Hepatocyte (in vitro differentiated cells): ENCODE measurements around the gene RBM18. TPM values are rescaled to one million over a fixed set of nuclear protein-coding genes. Genes with fewer than 3 reads are reported as not detected.

Experiments
- DNase-seq: peaks from one replicate; pipeline ENCODE4 v3.0.0-alpha.2; 2016; ENCODE audit warnings: low spot score
- H2AFZ ChIP-seq: fragments of 200-600 bp; sonication (generic); 2 replicates; pipeline ENCODE4 v1.6.0; 2016; ENCODE audit warnings: antibody characterized with exemption, mild to moderate bottlenecking
- H3K27ac ChIP-seq: fragments of 200-600 bp; sonication (generic); 2 replicates; pipeline ENCODE4 v1.5.1; 2016; ENCODE audit warnings: mild to moderate bottlenecking
- H3K27me3 ChIP-seq: fragments of 200-600 bp; sonication (generic); 2 replicates; pipeline ENCODE4 v1.6.1; 2016
- H3K36me3 ChIP-seq: fragments of 200-600 bp; sonication (generic); replicated peaks from 2 replicates; pipeline ENCODE4 v1.5.1; 2016; ENCODE audit warnings: low read depth; ENCODE audit not compliant: insufficient read depth
- H3K4me1 ChIP-seq: fragments of 200-600 bp; sonication (generic); 2 replicates; pipeline ENCODE4 v1.5.1; 2016; ENCODE audit warnings: mild to moderate bottlenecking, moderate library complexity; ENCODE audit not compliant: insufficient read depth
- H3K4me2 ChIP-seq: fragments of 200-600 bp; sonication (generic); 2 replicates; pipeline ENCODE4 v1.6.0; 2016
- H3K4me3 ChIP-seq: fragments of 200-600 bp; sonication (generic); 2 replicates; pipeline ENCODE4 v1.5.1; 2016; ENCODE audit warnings: mild to moderate bottlenecking
- H3K79me2 ChIP-seq: fragments of 200-600 bp; sonication (generic); 2 replicates; pipeline ENCODE4 v1.6.0; 2017; ENCODE audit warnings: mild to moderate bottlenecking
- H3K9me2 ChIP-seq: fragments of 200-600 bp; sonication (generic); replicated peaks from 2 replicates; pipeline ENCODE4 v1.6.0; 2017; ENCODE audit warnings: mild to moderate bottlenecking; ENCODE audit not compliant: insufficient read depth
- H3K9me3 ChIP-seq: fragments of 200-600 bp; sonication (generic); 2 replicates; pipeline ENCODE4 v1.5.1; 2016; ENCODE audit warnings: low read depth, mild to moderate bottlenecking
- H4K20me1 ChIP-seq: fragments of 200-600 bp; sonication (generic); 2 replicates; pipeline ENCODE4 v1.6.0; 2016; ENCODE audit warnings: mild to moderate bottlenecking; ENCODE audit not compliant: insufficient read depth, poor library complexity, severe bottlenecking
- EZH2 ChIP-seq: fragments of 200-600 bp; sonication (generic); IDR thresholded peaks from 2 replicates; pipeline ENCODE4 v1.6.1; 2016; ENCODE audit warnings: antibody characterized with exemption, mild to moderate bottlenecking, borderline replicate concordance
- EZH2phosphoT487 ChIP-seq: fragments of 200-600 bp; sonication (generic); IDR thresholded peaks from one replicate; pipeline ENCODE4 v1.6.1; 2018; ENCODE audit warnings: antibody characterized with exemption, mild to moderate bottlenecking, low read depth, moderate library complexity; ENCODE audit not compliant: unreplicated experiment, severe bottlenecking
- WGBS: methylation state at CpG from one replicate; pipeline ENCODE4 v1.1.6; 2016; ENCODE audit warnings: low lambda C conversion rate; ENCODE audit errors: missing lambda C conversion rate; 5-methylcytosine and 5-hydroxymethylcytosine counted together
- polyA plus RNA-seq: library from polyadenylated mRNA; unstranded; fragments of >200 nt; fragmentation: Nextera tagmentation; extraction: Ambion mirVana; gene quantifications from 2 replicates; pipeline ENCODE4 v1.2.1, GENCODE V29; 2016
- total RNA-seq: library from RNA; depleted of rRNA; stranded (reverse); fragments of >200 nt; gene quantifications from 2 replicates; pipeline ENCODE4 v1.2.3, GENCODE V29; 2014
- TF ChIP-seq, protein P1 (sequence below): fragments of 200-600 bp; sonication (generic); IDR thresholded peaks from 2 replicates; pipeline ENCODE4 v1.5.1; 2016; ENCODE audit warnings: antibody characterized with exemption, mild to moderate bottlenecking; ENCODE audit not compliant: poor library complexity

Gene RBM18
- total and polyA plus RNA-seq, 2 experiments from 2014 or later, result 15.9 to 22.0 TPM

- H2AFZ ChIP-seq, result no peak overlapping the region
- 68% methylated on average over 4 of the region's 4 CpGs for WGBS
- peaks cover 100% of the 10 kb centered on the region for H3K27me3 ChIP-seq
Measured at GRCh38 chr9:122216138-122216797, 48.4 kb downstream of the RBM18 start.

GRCh38 chr9:122215663-122216062 is 49.0 kb downstream of the RBM18 start:
- Histone ChIP-seq H3K4me1 (peaks cover 26% of the 10 kb centered on the region), H3K9me2 (no peaks in the 10 kb centered on the region), H3K4me2 (no peak overlapping the region), H3K27ac (no peak overlapping the region), H4K20me1 (no peaks in the 10 kb centered on the region), H3K36me3 (no peaks in the 10 kb centered on the region), H3K79me2 (no peaks in the 10 kb centered on the region), H3K27me3 (peaks cover 100% of the 10 kb centered on the region), H3K9me3 (no peaks in the 10 kb centered on the region), H3K4me3 (no peak overlapping the region), H2AFZ (no peak overlapping the region)
- TF ChIP-seq EZH2phosphoT487 (no peak), EZH2 (no peak)
- TF ChIP-seq, protein P1, sequence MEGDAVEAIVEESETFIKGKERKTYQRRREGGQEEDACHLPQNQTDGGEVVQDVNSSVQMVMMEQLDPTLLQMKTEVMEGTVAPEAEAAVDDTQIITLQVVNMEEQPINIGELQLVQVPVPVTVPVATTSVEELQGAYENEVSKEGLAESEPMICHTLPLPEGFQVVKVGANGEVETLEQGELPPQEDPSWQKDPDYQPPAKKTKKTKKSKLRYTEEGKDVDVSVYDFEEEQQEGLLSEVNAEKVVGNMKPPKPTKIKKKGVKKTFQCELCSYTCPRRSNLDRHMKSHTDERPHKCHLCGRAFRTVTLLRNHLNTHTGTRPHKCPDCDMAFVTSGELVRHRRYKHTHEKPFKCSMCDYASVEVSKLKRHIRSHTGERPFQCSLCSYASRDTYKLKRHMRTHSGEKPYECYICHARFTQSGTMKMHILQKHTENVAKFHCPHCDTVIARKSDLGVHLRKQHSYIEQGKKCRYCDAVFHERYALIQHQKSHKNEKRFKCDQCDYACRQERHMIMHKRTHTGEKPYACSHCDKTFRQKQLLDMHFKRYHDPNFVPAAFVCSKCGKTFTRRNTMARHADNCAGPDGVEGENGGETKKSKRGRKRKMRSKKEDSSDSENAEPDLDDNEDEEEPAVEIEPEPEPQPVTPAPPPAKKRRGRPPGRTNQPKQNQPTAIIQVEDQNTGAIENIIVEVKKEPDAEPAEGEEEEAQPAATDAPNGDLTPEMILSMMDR, result no peak
- 94% methylated on average over 1 of the region's 1 CpG for WGBS
- DNase-seq, result no peak

More at GRCh38 chr9:122216138-122216797, 48.4 kb downstream of the RBM18 start:
- TF ChIP-seq, protein P1, result no peak
- TF ChIP-seq EZH2, result no peak
- TF ChIP-seq EZH2phosphoT487, result no peak
- no peaks in the 10 kb centered on the region for H3K79me2 ChIP-seq
- no peak overlapping the region for H3K4me2 ChIP-seq
- no peak for DNase-seq
- H3K9me3 ChIP-seq, result no peaks in the 10 kb centered on the region
- H3K4me3 ChIP-seq, result no peak overlapping the region
- H4K20me1 ChIP-seq, result no peaks in the 10 kb centered on the region
- peaks cover 26% of the 10 kb centered on the region for H3K4me1 ChIP-seq
- no peaks in the 10 kb centered on the region for H3K36me3 ChIP-seq
- H3K9me2 ChIP-seq, result no peaks in the 10 kb centered on the region
- H3K27ac ChIP-seq, result no peak overlapping the region

DNA sequence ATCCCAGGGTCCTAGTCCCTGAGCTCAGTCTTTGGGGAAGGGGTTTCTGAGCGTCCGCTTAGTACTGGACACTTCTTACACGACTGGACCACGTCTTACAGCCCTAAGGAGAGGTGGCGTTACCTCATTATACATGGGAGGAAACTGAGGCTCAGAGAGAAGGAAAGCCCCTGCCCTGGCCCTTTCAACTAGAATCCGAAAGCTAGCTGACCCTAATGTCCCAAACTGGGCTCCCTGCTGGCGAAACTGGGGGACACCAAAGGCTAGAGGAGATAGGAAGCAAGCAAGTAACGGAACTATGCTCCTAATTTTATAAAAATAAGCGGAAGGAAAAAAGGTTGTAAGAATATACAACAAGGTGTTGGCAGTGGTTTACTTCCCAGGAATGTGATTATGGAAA is 50.1 kb downstream of the RBM18 start:
- no peak for TF ChIP-seq EZH2
- TF ChIP-seq, protein P1, result no peak
- no peak for TF ChIP-seq EZH2phosphoT487
- no peak for DNase-seq
- 29% methylated on average over 9 of the region's 9 CpGs for WGBS
- H3K79me2 ChIP-seq, result no peaks in the 10 kb centered on the region
- H3K4me3 ChIP-seq, result no peak overlapping the region
- no peaks in the 10 kb centered on the region for H4K20me1 ChIP-seq
- H3K9me3 ChIP-seq, result no peaks in the 10 kb centered on the region
- H3K4me2 ChIP-seq, result peak overlapping the region; percentile 97
- no peaks in the 10 kb centered on the region for H3K9me2 ChIP-seq
- H3K27me3 ChIP-seq, result peaks cover 94% of the 10 kb centered on the region
- no peak overlapping the region for H3K27ac ChIP-seq
- H3K4me1 ChIP-seq, result peaks cover 16% of the 10 kb centered on the region
- H3K36me3 ChIP-seq, result no peaks in the 10 kb centered on the region
- H2AFZ ChIP-seq, result no peak overlapping the region
